Measurements from ENCODE around the gene MSH2. TPM values are rescaled to one million over a fixed set of nuclear protein-coding genes. Genes with fewer than 3 reads are reported as not detected.

MSH2 gene
- total RNA-seq, 1 experiment from 2014 or later: 139 TPM

- H2BK15ac ChIP-seq (ENCODE audit: low read depth, low read length): no peak overlapping the region
These were observed 57.8 kb downstream of the MSH2 start for GRCh38 chr2:47460766-47461165.

More at GRCh38 chr2:47460766-47461165, 57.8 kb downstream of the MSH2 start:
- Histone ChIP-seq H4K5ac (ENCODE audit: insufficient read length, low read depth, low read length) (no peak overlapping the region), H3K18ac (ENCODE audit: insufficient read length, low read depth, low read length) (no peak overlapping the region), H2BK5ac (ENCODE audit: insufficient read length, low read length) (no peak overlapping the region), H3K79me1 (ENCODE audit: insufficient read depth, low read depth, low read length, poor library complexity, severe bottlenecking) (peaks cover 5% of the 10 kb centered on the region), H2AK5ac (ENCODE audit: insufficient read length, low read length) (no peak overlapping the region), H2AFZ (ENCODE audit: low read length) (no peak overlapping the region), H3K9me3 (ENCODE audit: control insufficient read depth, low read depth, low read length) (no peaks in the 10 kb centered on the region), H3K9ac (ENCODE audit: extremely low read depth, insufficient read length, low read length) (no peak overlapping the region), H3K4ac (ENCODE audit: low read depth, low read length) (no peak overlapping the region), H4K20me1 (ENCODE audit: control insufficient read depth, insufficient read depth, insufficient read length) (no peaks in the 10 kb centered on the region), H3K14ac (ENCODE audit: insufficient read depth, low read length) (no peak overlapping the region), H3K27ac (ENCODE audit: insufficient read length, low read depth, low read length) (no peak overlapping the region), H2BK20ac (ENCODE audit: low read depth, low read length, poor library complexity, severe bottlenecking) (no peak overlapping the region), H3T11ph (ENCODE audit: low read length) (no peak overlapping the region), H3K23me2 (ENCODE audit: insufficient read length, low read depth, low read length, poor library complexity, severe bottlenecking) (no peaks in the 10 kb centered on the region), H3K79me2 (ENCODE audit: insufficient read depth, low read length) (no peaks in the 10 kb centered on the region), H3K56ac (ENCODE audit: insufficient read length, low read depth, low read length) (no peak overlapping the region), H3K4me2 (ENCODE audit: insufficient read depth, insufficient read length, low read length) (no peak overlapping the region), H3K23ac (ENCODE audit: insufficient read length, low read depth, low read length) (no peak overlapping the region), H3K27me3 (ENCODE audit: insufficient read depth, low read length) (no peaks in the 10 kb centered on the region), H2BK12ac (ENCODE audit: insufficient read length, low read depth, low read length) (no peak overlapping the region), H4K8ac (replicated peaks; ENCODE audit: insufficient read length, low read depth, low read length) (no peak overlapping the region), H3K4me1 (ENCODE audit: insufficient read depth, low read length) (no peaks in the 10 kb centered on the region; the same call in 1 of the 2 replicates), H4K91ac (ENCODE audit: insufficient read length, low read depth, low read length) (no peak overlapping the region), H2BK120ac (ENCODE audit: low read depth, low read length, poor library complexity, severe bottlenecking) (no peak overlapping the region)
- no peak for DNase-seq
- no peaks in the 10 kb centered on the region; a peak in 1 of 5 replicates for H3K9me3 Mint-ChIP-seq
- H3K4me1 Mint-ChIP-seq: peaks cover 15 to 17% of the 10 kb centered on the region in 2 experiments
- no peak overlapping the region for H3K27ac Mint-ChIP-seq
- peaks cover 63 to 75% (median 70%) of the 10 kb centered on the region in 3 experiments for H3K36me3 Mint-ChIP-seq (ENCODE audit: insufficient read depth in 1 of 3, low read depth in 3 of 3)
- TF ChIP-seq CTCF (conservative IDR thresholded peaks at IDR 0.05): no peak
- H3K27me3 Mint-ChIP-seq (ENCODE audit: low read depth): no peaks in the 10 kb centered on the region
- no peak overlapping the region for H3K4me3 Mint-ChIP-seq
